ENCODE data around the gene LRSAM1.
A peak's percentile ranks its signal among the peaks of the same experiment; 100 is the strongest.

Gene LRSAM1

DNA sequence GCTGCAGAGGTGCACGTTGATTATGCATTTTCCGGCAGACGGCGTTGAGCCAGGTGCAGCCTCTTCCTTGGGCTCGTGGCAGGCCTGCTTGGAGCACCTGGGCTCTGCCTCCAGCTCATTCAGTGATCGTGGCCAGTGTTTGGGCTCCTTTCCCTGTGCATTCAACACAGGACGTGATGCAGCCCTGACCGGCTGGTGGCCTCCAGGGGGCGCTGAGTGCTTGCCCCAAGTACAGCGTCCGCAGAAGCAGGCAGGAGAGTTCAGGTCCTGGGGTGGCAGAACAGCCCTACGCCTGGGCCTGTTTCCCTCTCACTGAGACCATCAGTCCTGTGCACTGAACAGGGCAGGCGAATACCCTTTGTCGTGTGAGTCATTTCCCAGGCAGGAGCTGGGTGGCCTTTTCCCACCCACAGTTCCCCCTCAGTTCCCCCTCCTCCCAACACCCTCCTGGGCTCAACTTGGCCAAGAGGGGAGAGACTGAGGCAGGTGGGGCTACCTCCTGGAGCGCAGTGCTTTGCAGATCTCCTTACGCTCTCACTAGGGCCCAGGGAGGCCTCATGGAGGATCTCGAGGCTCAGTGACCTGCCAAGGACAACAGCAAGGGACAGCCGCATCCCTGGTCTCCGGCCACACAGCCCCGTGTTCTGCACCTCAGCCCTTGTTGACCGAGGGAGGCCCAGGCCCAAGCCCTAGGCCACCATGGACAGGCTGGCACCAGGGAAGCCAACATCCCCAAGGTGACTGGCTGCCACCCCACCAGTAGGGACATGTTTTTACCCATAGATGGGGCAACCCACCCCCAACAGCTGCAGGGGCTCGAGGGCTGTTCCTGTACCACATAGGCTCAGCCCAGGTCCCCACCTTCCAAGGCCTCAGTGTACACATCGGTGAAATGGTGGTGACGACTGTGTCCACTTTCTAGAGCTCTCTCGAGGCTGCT lies 52.9 kb downstream of the LRSAM1 start:
- no peak overlapping the region for H3K14ac ChIP-seq (ENCODE audit: low read length)
- H3K18ac ChIP-seq (ENCODE audit: low read length) = peak overlapping the region; percentile 89
- no peaks in the 10 kb centered on the region for H3K79me1 ChIP-seq (ENCODE audit: low read depth, low read length)
- H3K4me1 ChIP-seq (ENCODE audit: control insufficient read depth in 2 of 2, insufficient read depth in 1 of 2, low read depth in 1 of 2, low read length in 2 of 2) = peaks cover 3 to 7% of the 10 kb centered on the region in 2 donors
- H3K4ac ChIP-seq (ENCODE audit: low read length) = peak overlapping the region; percentile 55
- no peak overlapping the region for H4K8ac ChIP-seq (ENCODE audit: low read depth, low read length)
- H3K23ac ChIP-seq (ENCODE audit: low read depth, low read length, poor library complexity) = peak overlapping the region; percentile 34
- H3K36me3 ChIP-seq (replicated peaks in 1 of 2; ENCODE audit: control insufficient read depth in 2 of 2, insufficient read depth in 2 of 2, low read length in 2 of 2) = peaks cover 6 to 29% of the 10 kb centered on the region in 2 donors
- H2BK12ac ChIP-seq (ENCODE audit: low read length) = peak overlapping the region; percentile 16
- H3K4me3 ChIP-seq (ENCODE audit: low read length in 2 of 2) = no peak overlapping the region
- peak overlapping the region; percentile 86 for H2AK5ac ChIP-seq (ENCODE audit: low read depth, low read length)
- DNase-seq (ENCODE audit: low spot score) = peak; percentile 73
- H3K27me3 ChIP-seq (ENCODE audit: control insufficient read depth in 3 of 3, insufficient read depth in 3 of 3, low read depth in 1 of 3, low read length in 3 of 3) = no peaks in the 10 kb centered on the region
- H4K91ac ChIP-seq (ENCODE audit: low read depth, low read length, poor library complexity) = no peak overlapping the region
- H2AFZ ChIP-seq (ENCODE audit: low read length) = no peak overlapping the region
- H2BK15ac ChIP-seq (ENCODE audit: low read length) = peak overlapping the region; percentile 67
- no peak overlapping the region for H3K4me2 ChIP-seq (ENCODE audit: insufficient read depth, low read length, poor library complexity, severe bottlenecking)
- H2BK5ac ChIP-seq (ENCODE audit: low read length) = peak overlapping the region; percentile 87
- H3K9ac ChIP-seq (ENCODE audit: low read depth, low read length, poor library complexity) = no peak overlapping the region
- H2BK120ac ChIP-seq (ENCODE audit: low read depth, low read length) = no peak overlapping the region
- no peaks in the 10 kb centered on the region for H3K9me3 ChIP-seq (replicated peaks in 1 of 2; ENCODE audit: control insufficient read depth in 2 of 2, insufficient read depth in 1 of 2, low read depth in 1 of 2, low read length in 2 of 2)
- no peak overlapping the region for H3K27ac ChIP-seq (replicated peaks; ENCODE audit: low read length)
- WGBS, 2 donors (ENCODE audit: extremely low coverage in 2 of 2, insufficient read length in 2 of 2, insufficient replicate concordance in 1 of 2) = no CpG with 5 or more reads among the region's 25 CpGs

DNA sequence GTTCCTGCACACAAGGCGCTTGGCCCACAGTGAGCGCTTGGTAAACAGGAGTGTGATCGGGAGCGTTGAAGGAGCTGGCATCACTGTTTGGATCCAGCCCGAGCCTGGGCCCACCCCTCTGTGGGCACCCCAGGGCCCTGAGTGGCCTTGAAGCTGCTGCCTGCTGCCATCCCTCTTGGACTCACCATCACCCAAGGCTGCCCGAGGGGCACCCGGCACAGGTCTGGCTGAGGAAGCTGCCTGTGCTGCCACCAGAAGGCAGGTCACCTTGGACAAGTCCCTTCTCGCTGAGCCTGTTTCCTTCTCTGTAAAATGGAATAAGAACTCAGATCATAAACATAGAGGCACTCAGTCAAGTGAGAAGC lies 53.6 kb downstream of the LRSAM1 start:
- H3K4me1 ChIP-seq (ENCODE audit: control insufficient read depth in 2 of 2, insufficient read depth in 1 of 2, low read depth in 1 of 2, low read length in 2 of 2) = peaks cover 3 to 7% of the 10 kb centered on the region in 2 donors
- peak overlapping the region; percentile 73 for H3K23ac ChIP-seq (ENCODE audit: low read depth, low read length, poor library complexity)
- H2AFZ ChIP-seq (ENCODE audit: low read length) = no peak overlapping the region
- no peak overlapping the region for H3K4ac ChIP-seq (ENCODE audit: low read length)
- H3K14ac ChIP-seq (ENCODE audit: low read length) = no peak overlapping the region
- no peaks in the 10 kb centered on the region for H3K9me3 ChIP-seq (replicated peaks in 1 of 2; ENCODE audit: control insufficient read depth in 2 of 2, insufficient read depth in 1 of 2, low read depth in 1 of 2, low read length in 2 of 2)
- no peak for DNase-seq (ENCODE audit: low spot score)
- WGBS, 2 donors (ENCODE audit: extremely low coverage in 2 of 2, insufficient read length in 2 of 2, insufficient replicate concordance in 1 of 2) = no CpG with 5 or more reads among the region's 8 CpGs
- no peak overlapping the region for H2BK120ac ChIP-seq (ENCODE audit: low read depth, low read length)
- no peak overlapping the region for H3K9ac ChIP-seq (ENCODE audit: low read depth, low read length, poor library complexity)
- peak overlapping the region; percentile 67 for H2BK15ac ChIP-seq (ENCODE audit: low read length)
- peak overlapping the region; percentile 84 for H2AK5ac ChIP-seq (ENCODE audit: low read depth, low read length)
- H2BK12ac ChIP-seq (ENCODE audit: low read length) = peak overlapping the region; percentile 41
- H3K27ac ChIP-seq (replicated peaks; ENCODE audit: low read length) = no peak overlapping the region
- peak overlapping the region; percentile 87 for H2BK5ac ChIP-seq (ENCODE audit: low read length)
- peak overlapping the region; percentile 38 for H3K18ac ChIP-seq (ENCODE audit: low read length)
- no peak overlapping the region for H4K91ac ChIP-seq (ENCODE audit: low read depth, low read length, poor library complexity)
- H3K4me2 ChIP-seq (ENCODE audit: insufficient read depth, low read length, poor library complexity, severe bottlenecking) = no peak overlapping the region
- no peaks in the 10 kb centered on the region for H3K79me1 ChIP-seq (ENCODE audit: low read depth, low read length)
- peaks cover 6 to 29% of the 10 kb centered on the region in 2 donors for H3K36me3 ChIP-seq (replicated peaks in 1 of 2; ENCODE audit: control insufficient read depth in 2 of 2, insufficient read depth in 2 of 2, low read length in 2 of 2)
- no peak overlapping the region for H4K8ac ChIP-seq (ENCODE audit: low read depth, low read length)
- no peak overlapping the region for H3K4me3 ChIP-seq (ENCODE audit: low read length in 2 of 2)
- no peaks in the 10 kb centered on the region for H3K27me3 ChIP-seq (ENCODE audit: control insufficient read depth in 3 of 3, insufficient read depth in 3 of 3, low read depth in 1 of 3, low read length in 3 of 3)

DNA sequence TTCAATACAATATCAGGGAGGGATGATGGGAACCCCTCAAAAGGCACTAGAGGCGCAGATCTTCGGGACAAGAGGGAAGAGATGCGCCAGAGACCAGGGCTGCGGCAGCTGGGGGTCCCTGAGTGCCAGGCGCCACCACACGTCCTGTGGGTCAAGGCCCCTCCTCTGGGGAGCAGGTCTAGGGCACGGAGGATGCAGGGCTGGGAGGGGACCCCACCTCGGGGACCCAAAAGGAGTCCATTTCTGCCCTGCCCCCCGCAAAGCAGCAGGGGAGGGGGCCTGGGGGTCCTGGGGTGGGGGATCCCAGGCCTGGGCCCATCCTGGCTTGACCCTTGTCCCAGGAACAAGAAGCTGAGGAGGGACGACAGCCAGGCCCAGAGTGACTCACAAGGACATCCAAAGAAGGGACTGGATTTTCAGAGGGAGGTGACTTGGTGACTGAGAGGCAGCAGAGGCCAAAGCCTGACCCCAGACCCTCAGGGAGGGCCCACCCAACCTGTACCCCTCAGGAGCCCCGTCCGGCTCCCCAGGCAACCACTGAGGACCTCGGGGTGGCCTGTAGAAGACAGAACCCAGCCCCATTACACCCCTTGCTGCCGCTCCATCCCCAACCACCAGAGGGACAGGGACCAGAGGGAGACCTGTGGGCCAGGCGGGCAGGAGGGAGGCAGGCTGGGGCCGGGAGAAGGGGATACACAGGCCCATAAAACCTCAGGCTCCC lies 54.2 kb downstream of the LRSAM1 start:
- H3K36me3 ChIP-seq (replicated peaks in 1 of 2; ENCODE audit: control insufficient read depth in 2 of 2, insufficient read depth in 2 of 2, low read length in 2 of 2) = peaks cover 6 to 29% of the 10 kb centered on the region in 2 donors
- no peak overlapping the region for H3K27ac ChIP-seq (replicated peaks; ENCODE audit: low read length)
- H3K9me3 ChIP-seq (replicated peaks in 1 of 2; ENCODE audit: control insufficient read depth in 2 of 2, insufficient read depth in 1 of 2, low read depth in 1 of 2, low read length in 2 of 2) = no peaks in the 10 kb centered on the region
- DNase-seq (ENCODE audit: low spot score) = no peak
- H3K14ac ChIP-seq (ENCODE audit: low read length) = no peak overlapping the region
- no peak overlapping the region for H2AK5ac ChIP-seq (ENCODE audit: low read depth, low read length)
- no peak overlapping the region for H3K4ac ChIP-seq (ENCODE audit: low read length)
- no peak overlapping the region for H2BK12ac ChIP-seq (ENCODE audit: low read length)
- no peaks in the 10 kb centered on the region for H3K27me3 ChIP-seq (ENCODE audit: control insufficient read depth in 3 of 3, insufficient read depth in 3 of 3, low read depth in 1 of 3, low read length in 3 of 3)
- H3K23ac ChIP-seq (ENCODE audit: low read depth, low read length, poor library complexity) = peak overlapping the region; percentile 65
- no CpG with 5 or more reads among the region's 16 CpGs for WGBS, 2 donors (ENCODE audit: extremely low coverage in 2 of 2, insufficient read length in 2 of 2, insufficient replicate concordance in 1 of 2)
- no peak overlapping the region for H3K4me3 ChIP-seq (ENCODE audit: low read length in 2 of 2)
- H2BK5ac ChIP-seq (ENCODE audit: low read length) = peak overlapping the region; percentile 53
- H3K18ac ChIP-seq (ENCODE audit: low read length) = no peak overlapping the region
- H3K4me2 ChIP-seq (ENCODE audit: insufficient read depth, low read length, poor library complexity, severe bottlenecking) = no peak overlapping the region
- no peak overlapping the region for H3K9ac ChIP-seq (ENCODE audit: low read depth, low read length, poor library complexity)
- no peak overlapping the region for H2AFZ ChIP-seq (ENCODE audit: low read length)
- no peak overlapping the region for H2BK120ac ChIP-seq (ENCODE audit: low read depth, low read length)
- peaks cover 0 to 5% of the 10 kb centered on the region in 2 donors for H3K4me1 ChIP-seq (ENCODE audit: control insufficient read depth in 2 of 2, insufficient read depth in 1 of 2, low read depth in 1 of 2, low read length in 2 of 2)
- no peak overlapping the region for H4K91ac ChIP-seq (ENCODE audit: low read depth, low read length, poor library complexity)
- H3K79me1 ChIP-seq (ENCODE audit: low read depth, low read length) = no peaks in the 10 kb centered on the region
- no peak overlapping the region for H4K8ac ChIP-seq (ENCODE audit: low read depth, low read length)
- H2BK15ac ChIP-seq (ENCODE audit: low read length) = no peak overlapping the region

Data from neuronal stem cell (in vitro differentiated cells).